Activated T-helper 2 cell treated with anti-CD3 and anti-CD28 coated beads, Interferon-gamma antibody, Interleukin-2, Interleukin-4, amounts not matched to agents 10 μg/mL and 5 μg/mL and 100 μg/mL, durations not matched to agents 14 hours and 24 hours and 36 hours (primary cell): ENCODE results near the gene CDH7. TPM values are rescaled to one million over a fixed set of nuclear protein-coding genes. Genes with fewer than 3 reads are reported as not detected.

ENCODE experiments used
- DNase-seq: peaks from one replicate; pipeline ENCODE4 v3.0.0; 2021; ENCODE audit warnings: low spot score
- H3K27ac Mint-ChIP-seq: one replicate; pipeline ENCODE4 v1.8.0; 2021; ENCODE audit warnings: mixed read lengths
- H3K27me3 Mint-ChIP-seq: one replicate; pipeline ENCODE4 v1.8.0; 2021; ENCODE audit warnings: low read depth, mixed read lengths
- H3K36me3 Mint-ChIP-seq: one replicate; pipeline ENCODE4 v1.8.0; 2021; ENCODE audit warnings: low read depth, mixed read lengths
- H3K4me1 Mint-ChIP-seq: one replicate; pipeline ENCODE4 v1.8.0; 2021; ENCODE audit warnings: low read depth, mixed read lengths
- H3K4me3 Mint-ChIP-seq: one replicate; pipeline ENCODE4 v1.8.0; 2021; ENCODE audit warnings: low read depth, mild to moderate bottlenecking, moderate library complexity, mixed read lengths
- H3K9me3 Mint-ChIP-seq: one replicate; pipeline ENCODE4 v1.8.0; 2021; ENCODE audit warnings: mixed read lengths
- intact Hi-C: fragments of 100-400 bp; cut with micrococcal nuclease; formaldehyde crosslinking; loops from one replicate; pipeline ENCODE4 v1.15.1; 2023
- total RNA-seq: library from RNA; stranded (reverse); gene quantifications from 2 replicates; pipeline ENCODE4 v1.2.3, GENCODE V29; 2022

The CDH7 gene
- total RNA-seq, result not detected in 2 replicates

- H3K27me3 Mint-ChIP-seq, result peaks cover 12% of the 10 kb centered on the region
- intact Hi-C loops, result no loop called here
- H3K4me3 Mint-ChIP-seq, result no peak within 1 kb of the TSS
- no peaks in the 10 kb centered on the region for H3K36me3 Mint-ChIP-seq
- no peak for DNase-seq
- no peak within 1 kb of the TSS for H3K27ac Mint-ChIP-seq
- H3K4me1 Mint-ChIP-seq, result no peaks in the 10 kb centered on the region
- peaks cover 4% of the 10 kb centered on the region for H3K9me3 Mint-ChIP-seq
Observed at GRCh38 chr18:65750389-65751154, at the start of gene CDH7. CDH7 (plus strand) TSS chr18:65751012; CDS start chr18:65762843, 11,831 bp downstream.

GRCh38 chr18:65704046-65704445 lies 46.8 kb upstream of the CDH7 start:
- H3K4me3 Mint-ChIP-seq, result no peak overlapping the region
- intact Hi-C loops, result no loop called here
- no peaks in the 10 kb centered on the region for H3K27me3 Mint-ChIP-seq
- no peaks in the 10 kb centered on the region for H3K4me1 Mint-ChIP-seq
- H3K27ac Mint-ChIP-seq, result no peak overlapping the region
- H3K36me3 Mint-ChIP-seq, result no peaks in the 10 kb centered on the region
- peaks cover 12% of the 10 kb centered on the region for H3K9me3 Mint-ChIP-seq
- no peak for DNase-seq

DNA sequence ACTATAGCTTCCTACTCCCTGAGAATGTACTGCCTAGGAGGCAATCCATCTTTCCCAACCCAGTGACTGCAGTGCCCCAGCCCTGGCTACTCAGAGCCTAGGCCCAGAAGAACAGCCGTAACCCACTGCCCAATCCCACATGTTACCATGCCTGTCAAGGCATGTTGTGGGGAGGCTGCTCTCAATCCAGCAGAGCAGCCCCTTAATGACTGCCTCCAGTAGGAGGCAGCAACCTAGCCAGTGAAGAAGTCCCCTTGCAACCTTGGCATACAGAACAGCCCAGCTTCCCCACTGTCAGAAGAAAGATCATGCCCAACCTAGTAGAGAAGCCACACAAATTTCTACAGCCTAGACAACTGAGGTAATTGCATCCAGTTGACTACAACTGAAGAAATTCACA lies 44.2 kb upstream of the CDH7 start:
- intact Hi-C loops, result no loop called here

DNA sequence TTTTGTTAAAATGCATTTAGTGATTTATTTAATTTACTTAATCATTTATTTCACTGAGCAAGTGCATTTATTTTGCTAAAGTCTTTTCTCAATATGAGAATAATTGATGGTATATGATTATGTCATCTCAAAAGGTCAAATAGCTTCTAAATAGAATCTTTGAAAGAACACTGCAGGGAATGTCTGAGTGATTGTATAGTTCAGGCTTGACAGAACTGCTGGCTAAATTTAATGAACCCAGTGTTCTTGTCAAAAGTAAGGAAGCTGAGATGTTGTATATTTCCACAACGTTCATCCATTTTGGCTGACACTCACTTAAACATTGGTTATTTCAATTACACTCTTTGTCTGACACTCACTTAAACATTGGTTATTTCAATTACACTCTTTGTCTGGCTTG lies 39.3 kb upstream of the CDH7 start:
- no peaks in the 10 kb centered on the region for H3K36me3 Mint-ChIP-seq
- no peaks in the 10 kb centered on the region for H3K4me1 Mint-ChIP-seq
- intact Hi-C loops, result no loop called here
- no peak for DNase-seq
- peaks cover 17% of the 10 kb centered on the region for H3K9me3 Mint-ChIP-seq
- no peak overlapping the region for H3K27ac Mint-ChIP-seq
- H3K4me3 Mint-ChIP-seq, result no peak overlapping the region
- no peaks in the 10 kb centered on the region for H3K27me3 Mint-ChIP-seq

More for the DNA sequence above, 44.2 kb upstream of the CDH7 start:
- Mint-ChIP-seq H3K36me3 (no peaks in the 10 kb centered on the region), H3K9me3 (peaks cover 15% of the 10 kb centered on the region), H3K4me1 (no peaks in the 10 kb centered on the region), H3K4me3 (no peak overlapping the region), H3K27ac (no peak overlapping the region), H3K27me3 (no peaks in the 10 kb centered on the region)
- no peak for DNase-seq

GRCh38 chr18:65721619-65722018 lies 29.2 kb upstream of the CDH7 start:
- DNase-seq, result no peak
- intact Hi-C loops, result no loop called here
- H3K27me3 Mint-ChIP-seq, result no peaks in the 10 kb centered on the region
- peaks cover 26% of the 10 kb centered on the region for H3K9me3 Mint-ChIP-seq
- H3K27ac Mint-ChIP-seq, result no peak overlapping the region
- no peaks in the 10 kb centered on the region for H3K36me3 Mint-ChIP-seq
- H3K4me3 Mint-ChIP-seq, result no peak overlapping the region
- no peaks in the 10 kb centered on the region for H3K4me1 Mint-ChIP-seq

DNA sequence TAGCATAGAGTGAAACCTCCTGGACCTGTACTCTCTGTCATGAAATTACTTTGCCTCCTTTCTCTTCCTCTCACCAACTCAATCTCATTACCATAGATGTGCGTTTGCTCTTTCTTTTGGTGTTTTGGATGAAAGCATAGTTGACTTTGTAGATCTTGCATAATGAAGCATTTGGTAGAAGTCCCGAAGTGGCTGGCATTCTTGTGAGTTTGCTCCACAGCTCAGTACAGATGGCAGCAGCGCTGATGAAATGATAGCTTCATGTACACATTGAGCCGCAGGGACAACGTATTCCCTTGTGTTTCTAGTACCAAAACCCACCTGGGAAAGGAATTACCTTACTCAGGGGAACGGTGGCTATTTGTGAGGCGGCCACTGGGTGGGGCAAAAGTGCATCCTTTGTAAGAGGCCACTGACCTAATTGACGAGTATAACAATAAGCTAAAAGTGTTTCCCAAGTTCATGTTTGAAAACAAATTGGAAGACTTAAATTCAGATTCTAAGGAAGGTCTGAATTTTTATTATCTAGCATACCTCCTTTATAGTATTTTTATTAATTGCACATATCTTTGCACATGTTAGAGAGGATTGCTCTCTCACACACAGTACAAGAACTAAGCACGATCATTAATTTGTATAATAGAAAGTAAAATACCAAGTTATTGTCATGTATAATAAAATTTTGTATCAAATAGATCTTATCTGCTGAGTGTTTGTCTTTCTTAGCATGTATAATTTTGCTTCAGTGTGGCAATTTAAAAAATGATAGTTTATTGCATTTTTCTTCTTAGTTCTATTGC lies 25.4 kb upstream of the CDH7 start:
- Mint-ChIP-seq H3K27me3 (no peaks in the 10 kb centered on the region), H3K4me3 (no peak overlapping the region), H3K4me1 (no peaks in the 10 kb centered on the region), H3K36me3 (no peaks in the 10 kb centered on the region), H3K27ac (no peak overlapping the region), H3K9me3 (peaks cover 19% of the 10 kb centered on the region)
- DNase-seq, result no peak
- intact Hi-C loops, result no loop called here

DNA sequence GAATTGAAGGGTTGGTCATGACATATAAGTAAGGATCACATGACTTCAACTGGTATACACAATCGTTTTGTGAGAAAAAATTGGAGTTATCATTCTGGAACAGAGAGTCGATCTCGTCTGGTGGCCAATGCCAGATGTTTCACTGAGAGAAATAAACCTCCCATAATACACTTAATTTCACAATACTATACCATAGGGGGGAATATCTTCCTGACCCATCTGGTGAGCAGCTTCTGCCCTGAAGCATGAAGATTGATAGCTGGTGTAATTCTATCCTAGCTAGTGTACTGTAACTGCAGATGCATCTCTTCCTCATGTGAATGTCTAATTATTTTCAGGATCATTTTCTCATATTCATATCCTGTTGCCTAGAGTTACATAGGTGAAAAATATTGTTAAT lies 15.7 kb upstream of the CDH7 start:
- no peak overlapping the region for H3K27ac Mint-ChIP-seq
- no peaks in the 10 kb centered on the region for H3K27me3 Mint-ChIP-seq
- DNase-seq, result no peak
- no peak overlapping the region for H3K4me3 Mint-ChIP-seq
- H3K36me3 Mint-ChIP-seq, result no peaks in the 10 kb centered on the region
- no peaks in the 10 kb centered on the region for H3K4me1 Mint-ChIP-seq
- intact Hi-C loops, result no loop called here
- peaks cover 4% of the 10 kb centered on the region for H3K9me3 Mint-ChIP-seq

GRCh38 chr18:65737471-65737955 lies 13.3 kb upstream of the CDH7 start:
- Mint-ChIP-seq H3K27ac (no peak overlapping the region), H3K27me3 (no peaks in the 10 kb centered on the region), H3K36me3 (no peaks in the 10 kb centered on the region), H3K4me1 (no peaks in the 10 kb centered on the region), H3K4me3 (no peak overlapping the region), H3K9me3 (peaks cover 4% of the 10 kb centered on the region)
- DNase-seq, result no peak
- intact Hi-C loops, result no loop called here

DNA sequence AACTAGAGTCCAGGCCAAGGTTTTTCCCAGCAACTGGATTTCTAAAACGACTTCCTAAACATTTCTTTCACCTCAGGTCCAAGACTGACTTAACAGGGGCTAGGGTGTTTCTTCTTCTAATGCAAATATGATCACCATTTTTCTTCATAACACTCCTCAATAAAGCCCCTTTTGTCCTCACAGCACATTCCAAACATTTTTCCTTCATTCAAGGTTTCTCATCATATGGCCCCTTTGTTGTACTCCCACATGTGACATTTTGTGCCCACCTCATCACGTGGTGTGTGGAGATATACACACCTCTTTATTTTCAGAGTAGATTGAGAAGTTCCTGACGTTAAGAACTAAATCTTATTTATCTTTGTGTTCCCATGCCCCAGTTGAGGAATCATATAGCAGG lies 3.9 kb upstream of the CDH7 start:
- peaks cover 4% of the 10 kb centered on the region for H3K9me3 Mint-ChIP-seq
- no peak overlapping the region for H3K27ac Mint-ChIP-seq
- no peaks in the 10 kb centered on the region for H3K4me1 Mint-ChIP-seq
- intact Hi-C loops, result no loop called here
- no peaks in the 10 kb centered on the region for H3K36me3 Mint-ChIP-seq
- DNase-seq, result no peak
- H3K4me3 Mint-ChIP-seq, result no peak overlapping the region
- peaks cover 12% of the 10 kb centered on the region for H3K27me3 Mint-ChIP-seq

- Mint-ChIP-seq H3K9me3 (peaks cover 4% of the 10 kb centered on the region), H3K27me3 (peaks cover 12% of the 10 kb centered on the region), H3K4me1 (no peaks in the 10 kb centered on the region), H3K27ac (no peak overlapping the region), H3K36me3 (no peaks in the 10 kb centered on the region), H3K4me3 (no peak overlapping the region)
- no peak for DNase-seq
- intact Hi-C loops, result no loop called here
Observed at GRCh38 chr18:65748321-65748720, 2.5 kb upstream of the CDH7 start.

DNA sequence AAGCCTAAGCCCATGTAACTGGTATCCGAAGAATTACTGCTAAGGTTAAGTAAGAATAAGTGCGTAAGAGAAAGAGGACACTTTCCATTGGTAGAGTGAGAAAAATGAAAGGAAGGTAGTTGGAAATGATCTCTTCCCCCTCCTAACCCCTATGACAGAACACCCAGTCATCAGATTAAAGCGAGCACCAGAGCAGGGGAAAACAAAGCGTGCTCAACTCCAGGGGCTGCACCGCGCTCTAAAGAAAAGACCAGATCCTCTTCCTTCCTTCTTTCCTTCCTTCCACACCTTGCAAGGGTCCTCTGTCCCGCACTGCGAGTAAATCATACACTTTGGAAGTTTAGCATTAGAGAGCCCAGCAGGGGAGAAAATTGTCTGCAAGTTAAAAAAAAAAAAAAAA lies 971 bp upstream of the CDH7 start:
- Mint-ChIP-seq H3K27ac (no peak overlapping the region), H3K27me3 (peaks cover 12% of the 10 kb centered on the region), H3K4me1 (no peaks in the 10 kb centered on the region), H3K4me3 (no peak overlapping the region), H3K9me3 (peaks cover 4% of the 10 kb centered on the region), H3K36me3 (no peaks in the 10 kb centered on the region)
- DNase-seq, result no peak
- intact Hi-C loops, result no loop called here

DNA sequence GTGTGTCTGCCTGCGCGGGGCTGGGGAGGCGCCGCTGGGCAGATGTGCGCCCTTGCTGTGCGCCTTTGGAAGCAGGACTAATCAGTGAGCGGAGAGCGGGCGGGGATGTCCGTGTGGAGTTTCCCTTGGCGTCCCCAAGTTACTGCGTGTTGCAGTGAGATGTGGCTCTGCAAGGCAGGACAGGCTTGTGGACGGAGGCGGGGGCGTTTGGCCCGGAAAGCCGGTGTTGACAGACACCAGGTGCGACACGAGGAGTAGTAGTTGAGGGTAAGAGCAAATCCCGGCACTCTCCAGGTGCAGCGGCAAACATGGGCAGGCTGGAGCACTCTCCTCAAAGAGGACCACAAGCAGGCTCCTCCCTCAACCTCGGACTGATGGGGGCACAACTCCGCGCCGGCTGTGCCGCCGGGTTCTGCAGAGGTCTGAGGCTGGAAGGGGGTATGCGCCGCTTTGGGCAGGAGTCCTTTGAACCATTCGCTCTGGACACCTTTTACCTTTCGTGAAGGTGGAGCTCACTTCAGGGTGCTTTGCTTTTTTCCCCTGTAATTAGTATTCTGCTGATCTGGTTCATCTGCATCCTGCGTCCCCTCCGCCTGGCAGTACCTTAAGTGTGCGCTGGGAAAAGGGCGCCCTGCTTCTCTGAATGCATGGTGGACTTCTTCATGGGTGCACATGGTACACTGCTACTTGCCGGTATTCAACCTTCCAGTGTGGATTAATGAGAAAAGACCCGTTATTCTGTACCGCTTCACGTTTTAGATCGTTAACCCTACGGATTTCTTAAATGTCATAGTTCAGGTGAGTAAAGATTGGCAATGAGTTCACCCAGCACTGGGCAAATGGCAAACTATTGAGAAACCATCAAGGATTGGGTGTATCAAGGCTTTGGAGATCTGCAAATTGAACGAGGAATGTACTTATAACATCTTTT lies 608 bp downstream of the CDH7 start:
- intact Hi-C loops, result no loop called here
- DNase-seq, result peak; percentile 7
- peaks cover 12% of the 10 kb centered on the region for H3K27me3 Mint-ChIP-seq
- H3K36me3 Mint-ChIP-seq, result no peaks in the 10 kb centered on the region
- H3K27ac Mint-ChIP-seq, result no peak overlapping the region
- peaks cover 4% of the 10 kb centered on the region for H3K9me3 Mint-ChIP-seq
- no peak overlapping the region for H3K4me3 Mint-ChIP-seq
- H3K4me1 Mint-ChIP-seq, result no peaks in the 10 kb centered on the region
